Astrocyte of the hippocampus (primary cell): ENCODE data around the gene LOXL3.
A peak's percentile ranks its signal among the peaks of the same experiment; 100 is the strongest.

Source experiments
- DNase-seq: peaks from one replicate; pipeline ENCODE4 v3.0.0; 2011; ENCODE audit warnings: low read depth, low spot score

The LOXL3 gene

DNA sequence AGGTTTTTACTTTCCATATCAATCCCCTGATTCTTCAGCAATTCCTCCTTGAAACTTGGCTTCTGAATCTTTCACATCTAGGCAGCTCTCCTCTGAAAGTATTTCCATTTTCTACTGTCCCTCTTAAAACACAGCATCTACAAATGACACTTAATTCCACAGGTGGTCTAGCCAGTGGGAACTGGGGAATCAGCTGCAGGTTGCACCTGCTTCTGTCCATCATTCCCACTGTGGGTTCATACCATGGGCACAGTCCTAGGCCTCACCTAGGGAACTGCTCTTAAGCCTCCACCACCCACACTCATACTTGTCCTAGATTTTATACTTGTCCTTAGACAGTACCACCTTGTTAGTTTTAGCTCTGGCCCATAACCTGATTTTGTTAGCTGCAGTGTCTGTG lies 2.2 kb downstream of the LOXL3 start:
- DNase-seq = no peak

- no peak for DNase-seq
These were observed 3.5 kb downstream of the LOXL3 start for GRCh38 chr2:74550231-74550630.

DNA sequence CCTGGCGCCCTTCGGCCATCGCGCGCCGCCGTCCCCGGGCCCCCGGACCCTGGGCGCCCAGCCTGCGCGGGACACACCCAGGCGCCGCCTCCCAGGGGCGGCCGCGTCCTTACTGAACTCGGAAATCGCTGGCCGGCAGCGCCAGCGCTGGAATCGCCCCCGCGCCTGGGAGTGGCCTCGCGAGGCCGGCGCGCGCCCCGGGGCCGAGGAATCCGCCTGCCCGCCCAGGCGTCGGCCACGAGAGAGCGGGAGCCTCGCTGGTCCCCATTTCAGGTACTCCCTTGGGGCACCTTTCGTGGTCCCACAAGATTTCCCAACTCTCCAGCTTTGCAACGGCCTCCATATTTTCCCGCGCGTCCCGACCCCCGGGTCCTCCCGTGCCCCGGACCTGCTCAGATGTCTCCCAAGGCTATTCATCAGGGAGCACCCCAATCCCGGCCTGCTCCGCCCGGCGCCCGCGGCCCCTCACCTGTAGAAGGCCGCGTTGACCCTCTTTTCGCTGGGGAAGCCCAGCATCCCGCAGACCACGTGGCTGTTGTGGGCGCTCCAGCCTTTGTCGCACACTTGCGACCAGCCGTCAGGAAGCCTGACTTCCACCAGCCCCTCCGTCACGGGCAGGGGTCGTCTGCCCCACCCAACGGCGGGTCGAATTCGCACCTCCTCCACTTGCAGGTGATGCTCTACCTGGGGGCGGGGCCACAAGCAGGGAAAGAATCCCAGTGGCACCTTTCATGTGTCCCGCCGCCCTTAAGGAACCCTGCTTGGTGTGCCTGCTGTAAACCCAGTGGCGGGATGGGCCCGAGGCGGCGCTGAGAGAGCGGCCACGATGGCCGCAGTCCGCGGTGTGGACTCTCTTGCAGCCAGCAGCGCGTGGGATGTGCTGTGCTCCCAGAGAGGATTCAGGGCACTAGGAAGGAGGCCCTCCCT lies 4.6 kb downstream of the LOXL3 start:
- peak; percentile 78 for DNase-seq

DNA sequence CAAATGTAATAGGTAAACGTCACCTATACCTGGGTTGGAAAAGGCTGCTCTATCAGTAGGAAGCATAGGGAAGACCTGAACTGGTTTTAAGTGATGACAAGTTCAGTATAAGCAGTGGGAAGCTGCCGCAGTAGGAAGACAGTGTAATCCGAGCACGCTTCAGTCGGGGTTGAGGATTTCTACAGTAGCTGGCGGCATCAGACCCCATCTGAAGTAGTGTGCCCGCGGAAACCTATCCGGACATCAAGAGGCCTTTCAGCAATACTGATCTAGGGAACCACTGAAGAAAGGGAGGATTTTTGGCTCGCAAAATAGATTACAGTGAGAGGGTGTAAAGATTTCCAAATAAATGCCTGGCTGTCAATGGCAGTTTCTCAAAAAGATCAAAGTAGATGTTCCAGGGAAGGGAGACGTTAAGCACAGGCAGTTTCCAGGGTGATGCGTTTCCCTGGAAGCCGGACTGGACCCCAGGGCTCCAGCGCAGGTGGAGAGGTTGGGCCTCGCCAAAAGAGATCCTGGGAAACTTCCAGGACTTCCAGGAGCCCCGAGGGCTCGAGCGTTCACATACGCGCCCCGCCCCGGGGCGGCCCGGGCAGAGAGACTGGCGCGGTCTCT lies 5.3 kb downstream of the LOXL3 start:
- no peak for DNase-seq

GRCh38 chr2:74546004-74546403 lies 7.7 kb downstream of the LOXL3 start:
- DNase-seq = no peak

GRCh38 chr2:74544634-74545033 lies 9.1 kb downstream of the LOXL3 start:
- DNase-seq = no peak

DNA sequence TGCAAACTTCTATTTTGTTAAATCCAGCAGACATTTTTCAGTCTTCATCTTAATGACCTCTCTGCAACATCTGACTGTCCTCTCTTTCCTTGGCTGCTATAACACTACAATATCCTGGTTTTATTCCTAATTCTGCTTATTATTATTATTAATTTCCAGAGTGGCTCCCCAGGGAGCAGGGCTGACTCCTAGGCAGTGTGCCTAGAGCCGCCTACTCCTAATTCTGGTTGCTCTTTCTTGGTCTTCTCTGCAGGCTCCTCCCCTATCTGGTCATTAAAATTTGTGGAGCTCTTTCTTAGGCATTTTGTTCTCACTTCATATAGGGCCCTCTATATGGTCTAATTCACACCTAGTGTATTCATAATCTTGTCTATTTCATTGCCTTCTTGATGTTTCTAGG lies 10.8 kb downstream of the LOXL3 start:
- no peak for DNase-seq

DNA sequence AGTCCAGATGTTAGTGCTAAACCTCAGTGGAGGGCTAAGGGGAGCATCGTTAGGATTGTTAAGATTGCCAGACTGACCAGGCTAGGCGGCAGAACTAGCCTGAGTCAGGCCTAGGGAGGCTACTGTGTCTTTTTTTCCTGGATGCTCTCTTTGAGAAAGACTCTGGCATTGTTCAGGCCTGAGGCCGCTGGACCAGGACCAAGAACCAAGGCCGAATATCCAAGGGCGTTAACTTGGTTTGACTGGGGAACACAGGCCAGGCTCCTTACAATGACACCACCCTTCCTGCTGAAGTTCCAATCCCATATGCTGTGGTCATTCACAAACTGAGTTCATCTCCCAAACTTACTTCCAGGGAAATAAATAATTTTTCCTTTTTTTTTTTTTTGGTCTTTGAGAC lies 13.5 kb downstream of the LOXL3 start:
- no peak for DNase-seq

DNA sequence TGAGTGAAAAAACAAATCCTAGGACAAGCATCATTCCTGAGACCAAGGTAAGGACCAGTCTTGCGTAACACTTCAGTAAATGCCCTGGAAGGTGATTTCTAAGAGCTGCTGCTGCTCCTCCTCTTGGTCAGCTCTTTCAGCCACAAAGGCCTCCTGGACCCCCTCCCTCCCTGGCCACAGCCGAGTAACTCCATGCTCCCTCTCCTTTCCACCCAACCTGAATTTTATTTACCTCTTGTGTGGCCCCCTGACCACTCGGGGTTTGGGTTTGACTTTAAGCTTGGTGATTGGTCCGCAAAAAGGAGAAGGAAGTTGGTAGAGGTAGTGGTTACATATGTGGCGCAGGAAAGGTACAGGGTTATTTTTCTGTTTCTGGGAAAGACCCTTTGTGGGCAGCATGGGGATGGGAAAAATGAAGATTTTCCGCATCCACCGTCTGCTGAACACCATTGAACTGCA lies 14.8 kb downstream of the LOXL3 start:
- no peak for DNase-seq

- DNase-seq = no peak
These were observed 16.6 kb downstream of the LOXL3 start for GRCh38 chr2:74537140-74537539.

DNA sequence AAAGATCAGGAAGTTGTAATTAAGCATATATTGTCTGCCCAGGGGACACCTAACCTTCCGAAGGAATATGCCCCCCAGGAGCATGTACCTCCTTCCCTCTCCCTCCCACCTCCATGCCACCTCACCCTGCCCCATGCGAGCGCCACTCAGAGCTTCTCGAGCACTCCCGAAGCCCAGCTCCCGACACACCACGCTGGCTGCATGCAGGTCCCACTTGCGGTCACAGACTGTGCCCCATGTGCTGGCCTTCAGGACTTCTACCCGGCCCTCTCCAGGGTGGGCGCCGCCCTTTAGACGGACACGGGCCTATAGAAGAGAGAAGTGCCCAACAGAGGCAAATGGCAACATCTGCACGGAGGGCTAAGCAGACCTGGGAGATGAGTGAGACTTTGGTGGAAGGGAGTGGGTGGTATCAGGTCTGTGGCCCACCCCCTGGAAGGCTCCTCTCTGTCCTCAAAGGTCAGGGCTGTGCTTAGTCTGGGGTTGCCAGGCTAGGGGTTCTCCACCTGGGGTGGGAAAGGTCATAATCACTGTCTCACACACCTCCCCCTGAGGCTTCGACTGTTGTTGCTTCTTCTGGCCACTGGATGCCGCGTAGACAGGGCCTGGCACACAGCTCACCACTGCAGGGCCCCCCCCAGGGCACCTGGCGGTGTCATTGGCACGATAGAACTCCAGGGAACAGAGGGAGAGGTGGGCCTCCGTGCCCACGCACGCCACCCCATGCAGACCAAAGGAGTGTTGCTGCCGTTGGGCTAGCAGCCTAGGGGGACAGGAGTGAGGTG lies 17.4 kb downstream of the LOXL3 start:
- no peak for DNase-seq

GRCh38 chr2:74535440-74535965 lies 18.2 kb downstream of the LOXL3 start:
- no peak for DNase-seq

- DNase-seq = no peak
These were observed 19.3 kb downstream of the LOXL3 start for GRCh38 chr2:74534411-74534810.

- no peak for DNase-seq
These were observed 20.3 kb downstream of the LOXL3 start for GRCh38 chr2:74533464-74533863.

DNA sequence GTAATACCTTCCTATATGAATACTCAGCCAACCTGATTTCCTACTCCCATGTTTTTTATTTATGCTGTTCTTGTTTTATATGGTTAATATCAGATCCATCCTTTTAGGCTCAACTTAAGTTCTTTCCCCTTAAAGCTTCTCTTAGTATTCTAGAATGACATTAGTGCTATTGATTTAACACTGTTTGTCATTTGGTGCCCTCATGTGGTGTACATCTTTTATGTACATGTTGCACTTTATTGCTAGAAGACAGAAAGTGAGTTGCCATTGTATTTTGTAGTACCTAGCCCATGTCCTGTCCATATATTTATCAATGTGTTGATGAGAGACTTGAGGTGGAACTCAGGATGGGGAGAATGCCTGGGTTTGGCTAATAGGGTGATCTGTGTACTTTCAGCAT lies 21.5 kb downstream of the LOXL3 start:
- DNase-seq = no peak

DNA sequence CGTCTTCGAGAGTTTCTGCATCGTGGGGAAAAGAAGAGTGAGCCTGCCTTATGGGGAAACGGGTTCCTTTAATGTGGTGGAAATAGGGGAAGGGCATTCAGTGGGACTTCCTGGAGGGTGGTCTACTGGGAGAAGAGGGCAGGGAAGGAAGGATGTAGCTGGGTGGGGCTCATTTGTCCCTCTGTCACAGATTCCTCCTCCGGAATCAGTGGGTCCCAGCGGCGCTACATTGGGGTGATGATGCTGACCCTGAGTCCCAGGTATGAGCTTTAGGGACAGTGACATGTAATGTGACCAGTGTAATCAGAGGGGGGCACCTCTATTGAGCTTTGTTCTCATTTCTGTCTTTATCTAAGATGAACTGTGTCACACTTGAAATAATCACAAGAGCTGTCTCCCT lies 22.1 kb downstream of the LOXL3 start:
- no peak for DNase-seq

DNA sequence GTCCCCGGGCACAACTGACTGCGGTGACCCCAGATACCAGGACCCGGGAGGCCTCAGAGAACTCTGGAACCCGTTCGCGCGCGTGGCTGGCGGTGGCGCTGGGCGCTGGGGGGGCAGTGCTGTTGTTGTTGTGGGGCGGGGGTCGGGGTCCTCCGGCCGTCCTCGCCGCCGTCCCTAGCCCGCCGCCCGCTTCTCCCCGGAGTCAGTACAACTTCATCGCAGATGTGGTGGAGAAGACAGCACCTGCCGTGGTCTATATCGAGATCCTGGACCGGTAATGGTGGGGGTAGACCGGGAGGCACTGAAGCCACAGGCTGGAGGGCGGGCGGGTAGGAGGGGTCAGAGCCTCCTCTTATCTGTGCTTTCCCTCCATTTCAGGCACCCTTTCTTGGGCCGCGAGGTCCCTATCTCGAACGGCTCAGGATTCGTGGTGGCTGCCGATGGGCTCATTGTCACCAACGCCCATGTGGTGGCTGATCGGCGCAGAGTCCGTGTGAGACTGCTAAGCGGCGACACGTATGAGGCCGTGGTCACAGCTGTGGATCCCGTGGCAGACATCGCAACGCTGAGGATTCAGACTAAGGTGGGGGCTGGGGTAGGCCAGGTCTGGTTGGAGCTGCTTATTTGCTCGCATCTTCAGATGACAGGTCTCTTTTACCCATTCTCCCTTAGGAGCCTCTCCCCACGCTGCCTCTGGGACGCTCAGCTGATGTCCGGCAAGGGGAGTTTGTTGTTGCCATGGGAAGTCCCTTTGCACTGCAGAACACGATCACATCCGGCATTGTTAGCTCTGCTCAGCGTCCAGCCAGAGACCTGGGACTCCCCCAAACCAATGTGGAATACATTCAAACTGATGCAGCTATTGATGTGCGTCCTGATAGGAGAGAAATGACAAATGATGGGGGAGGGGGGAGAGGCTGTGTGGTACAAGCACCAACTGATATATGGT lies 23.2 kb downstream of the LOXL3 start:
- DNase-seq = peak; percentile 66

GRCh38 chr2:74529357-74530238 lies 24.1 kb downstream of the LOXL3 start, which contains the start of the genes AUP1 and HTRA2:
Gene AUP1, minus strand, starts transcription at chr2:74529706. Its CDS starts 77 bp downstream, at chr2:74529629.
Gene HTRA2, plus strand, starts transcription at chr2:74529933. Its CDS starts 74 bp downstream, at chr2:74530007.
- peak; percentile 100 for DNase-seq

DNA sequence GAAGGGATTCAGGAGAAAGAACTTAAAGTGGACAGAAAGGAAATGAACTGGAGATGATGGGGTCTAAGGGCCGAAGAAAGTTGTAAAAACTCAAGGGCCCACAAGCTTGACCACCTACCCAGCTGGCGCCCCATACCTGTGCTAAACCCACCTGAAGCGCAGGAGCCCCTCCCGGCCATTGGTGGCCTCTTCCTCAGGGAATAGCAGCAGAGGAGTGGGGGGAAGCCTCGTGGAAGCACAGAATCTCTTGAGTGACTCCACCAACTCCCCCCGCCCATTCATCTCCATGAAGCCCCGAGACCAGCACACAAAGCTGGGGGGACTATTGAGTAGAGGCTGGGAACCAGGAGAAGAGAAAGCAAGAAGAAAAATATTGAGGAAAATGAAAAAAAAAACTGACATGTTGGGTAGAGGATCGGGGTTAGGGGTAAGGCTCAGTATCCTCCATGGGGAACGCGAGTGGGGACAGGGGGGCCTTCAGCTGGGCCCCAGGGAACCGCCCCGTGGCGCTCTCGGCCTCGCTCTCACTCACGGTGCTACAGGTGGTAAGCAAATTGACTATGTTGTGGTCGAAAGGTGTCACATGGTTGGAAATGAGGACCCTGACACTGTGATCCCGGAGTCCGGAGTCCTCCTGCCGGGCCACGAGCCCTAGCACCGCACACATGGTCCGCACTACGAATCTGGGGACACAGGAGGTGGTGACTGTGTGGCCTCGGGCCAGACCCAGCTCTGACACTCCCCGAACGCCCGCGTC lies 25.0 kb downstream of the LOXL3 start:
- DNase-seq = no peak
